ENCODE data around the gene RASGRP3.

RASGRP3 gene

GRCh38 chr2:33552758-33553461 lies 76.5 kb downstream of the RASGRP3 start:
- in situ Hi-C loops (cut with HindIII; ENCODE audit: low pct_unique_long_range_greater_than_20kb, low sequenced_read_pairs): no loop called here
- no peak for DNase-seq (ENCODE audit: low read depth in 1 of 2, low spot score in 1 of 2)
- no peak for TF ChIP-seq JUND (IDR thresholded peaks at IDR 0.05; ENCODE audit: low read depth)

- in situ Hi-C loops (cut with HindIII; ENCODE audit: low pct_unique_long_range_greater_than_20kb, low sequenced_read_pairs): no loop called here
- DNase-seq (ENCODE audit: low read depth in 1 of 2, low spot score in 1 of 2): no peak
- no peak for TF ChIP-seq JUND (IDR thresholded peaks at IDR 0.05; ENCODE audit: low read depth)
These were observed 79.2 kb downstream of the RASGRP3 start for GRCh38 chr2:33555681-33556080.

GRCh38 chr2:33559328-33559727 lies 82.9 kb downstream of the RASGRP3 start:
- no peak for DNase-seq (ENCODE audit: low read depth in 1 of 2, low spot score in 1 of 2)
- no peak for TF ChIP-seq JUND (IDR thresholded peaks at IDR 0.05; ENCODE audit: low read depth)
- in situ Hi-C loops (cut with HindIII; ENCODE audit: low pct_unique_long_range_greater_than_20kb, low sequenced_read_pairs): no loop called here

- in situ Hi-C loops (cut with HindIII; ENCODE audit: low pct_unique_long_range_greater_than_20kb, low sequenced_read_pairs): no loop called here
- no peak for TF ChIP-seq JUND (IDR thresholded peaks at IDR 0.05; ENCODE audit: low read depth)
- no peak for DNase-seq (ENCODE audit: low read depth in 1 of 2, low spot score in 1 of 2)
These were observed 83.6 kb downstream of the RASGRP3 start for GRCh38 chr2:33560017-33560416.

GRCh38 chr2:33561872-33562271 lies 85.4 kb downstream of the RASGRP3 start:
- no peak for TF ChIP-seq JUND (IDR thresholded peaks at IDR 0.05; ENCODE audit: low read depth)
- in situ Hi-C loops (cut with HindIII; ENCODE audit: low pct_unique_long_range_greater_than_20kb, low sequenced_read_pairs): no loop called here
- DNase-seq (ENCODE audit: low read depth in 1 of 2, low spot score in 1 of 2): no peak

- no peak for TF ChIP-seq JUND (IDR thresholded peaks at IDR 0.05; ENCODE audit: low read depth)
- DNase-seq (ENCODE audit: low read depth in 1 of 2, low spot score in 1 of 2): no peak
- in situ Hi-C loops (cut with HindIII; ENCODE audit: low pct_unique_long_range_greater_than_20kb, low sequenced_read_pairs): no loop called here
These were observed 94.2 kb downstream of the RASGRP3 start for GRCh38 chr2:33570681-33571080.

- no peak for DNase-seq (ENCODE audit: low read depth in 1 of 2, low spot score in 1 of 2)
- in situ Hi-C loops (cut with HindIII; ENCODE audit: low pct_unique_long_range_greater_than_20kb, low sequenced_read_pairs): no loop called here
- no peak for TF ChIP-seq JUND (IDR thresholded peaks at IDR 0.05; ENCODE audit: low read depth)
These were observed 97.2 kb downstream of the RASGRP3 start for GRCh38 chr2:33573657-33574056.

GRCh38 chr2:33577084-33577483 lies 100.6 kb downstream of the RASGRP3 start:
- in situ Hi-C loops (cut with HindIII; ENCODE audit: low pct_unique_long_range_greater_than_20kb, low sequenced_read_pairs): no loop called here
- TF ChIP-seq JUND (IDR thresholded peaks at IDR 0.05; ENCODE audit: low read depth): no peak
- no peak for DNase-seq (ENCODE audit: low read depth in 1 of 2, low spot score in 1 of 2)

- no peak for TF ChIP-seq JUND (IDR thresholded peaks at IDR 0.05; ENCODE audit: low read depth)
- no peak for DNase-seq (ENCODE audit: low read depth in 1 of 2, low spot score in 1 of 2)
- in situ Hi-C loops (cut with HindIII; ENCODE audit: low pct_unique_long_range_greater_than_20kb, low sequenced_read_pairs): no loop called here
These were observed 101.2 kb downstream of the RASGRP3 start for GRCh38 chr2:33577668-33578067.

GRCh38 chr2:33579227-33579626 lies 102.8 kb downstream of the RASGRP3 start:
- no peak for DNase-seq (ENCODE audit: low read depth in 1 of 2, low spot score in 1 of 2)
- in situ Hi-C loops (cut with HindIII; ENCODE audit: low pct_unique_long_range_greater_than_20kb, low sequenced_read_pairs): no loop called here

GRCh38 chr2:33581872-33582271 lies 105.4 kb downstream of the RASGRP3 start:
- DNase-seq (ENCODE audit: low read depth in 1 of 2, low spot score in 1 of 2): no peak
- in situ Hi-C loops (cut with HindIII; ENCODE audit: low pct_unique_long_range_greater_than_20kb, low sequenced_read_pairs): no loop called here
- TF ChIP-seq JUND (IDR thresholded peaks at IDR 0.05; ENCODE audit: low read depth): no peak

More at GRCh38 chr2:33579227-33579626, 102.8 kb downstream of the RASGRP3 start:
- TF ChIP-seq JUND (IDR thresholded peaks at IDR 0.05; ENCODE audit: low read depth): no peak

GRCh38 chr2:33583194-33583938 lies 106.9 kb downstream of the RASGRP3 start:
- DNase-seq (ENCODE audit: low read depth in 1 of 2, low spot score in 1 of 2): peak in 1 of 2 experiments; percentile 33
- in situ Hi-C loops (cut with HindIII; ENCODE audit: low pct_unique_long_range_greater_than_20kb, low sequenced_read_pairs): no loop called here
- no peak for TF ChIP-seq JUND (IDR thresholded peaks at IDR 0.05; ENCODE audit: low read depth)

GRCh38 chr2:33586766-33587165 lies 110.3 kb downstream of the RASGRP3 start:
- no peak for DNase-seq (ENCODE audit: low read depth in 1 of 2, low spot score in 1 of 2)
- no peak for TF ChIP-seq JUND (IDR thresholded peaks at IDR 0.05; ENCODE audit: low read depth)
- in situ Hi-C loops (cut with HindIII; ENCODE audit: low pct_unique_long_range_greater_than_20kb, low sequenced_read_pairs): no loop called here

Measured in T47D (cell line).